GM18907 (cell line): ENCODE data around the gene ZNF667.

ENCODE experiments used
- ATAC-seq: cut with Tn5 transposase; IDR thresholded peaks from one replicate; pipeline ENCODE4 v1.9.1; 2021; ENCODE audit warnings: mild to moderate bottlenecking, moderate library complexity; ENCODE audit not compliant: unreplicated experiment

ZNF667 gene

DNA sequence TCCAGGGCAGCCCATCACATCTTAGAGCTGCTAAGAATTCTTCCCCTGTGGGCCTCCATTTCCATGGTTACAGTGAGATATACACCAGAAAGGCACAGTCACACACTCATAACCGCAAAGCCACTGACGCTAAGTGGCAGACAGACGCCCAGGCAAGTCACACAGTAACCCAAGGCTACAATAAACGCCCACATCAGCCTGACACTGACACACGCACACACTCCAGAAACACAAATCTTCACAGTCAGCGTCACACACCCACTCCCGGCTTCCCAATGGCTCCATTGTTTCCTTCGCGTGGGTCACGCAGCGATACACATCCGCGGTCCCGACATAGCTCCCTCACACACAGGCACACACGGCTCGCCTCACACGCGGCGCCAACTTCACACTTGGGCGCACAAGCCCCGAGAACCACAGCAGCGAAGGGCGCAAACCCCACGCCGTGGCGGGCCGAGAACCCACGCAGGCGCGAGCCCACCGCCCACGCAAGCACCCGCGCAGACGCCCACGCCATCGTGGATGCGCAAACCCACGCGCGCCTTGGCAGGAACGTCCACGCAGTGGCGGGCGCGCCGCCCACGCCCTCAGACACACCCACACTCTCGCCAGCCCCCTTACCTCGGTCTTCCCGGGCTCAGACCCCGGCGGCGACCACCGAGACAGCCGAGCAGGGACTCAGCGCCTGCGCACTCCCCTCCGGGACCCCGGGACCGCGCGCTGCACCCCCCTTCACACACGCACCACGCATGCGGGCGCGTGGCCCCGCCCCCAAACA lies at the start of gene ZNF667:
ZNF667 (minus strand) TSS at position 695 of the 778 bp plus-strand sequence. CDS start 14,975 bp downstream, outside the sequence.
- no peak for ATAC-seq

GRCh38 chr19:56525214-56525860 lies 48.2 kb upstream of the ZNF667 start:
- no peak for ATAC-seq

DNA sequence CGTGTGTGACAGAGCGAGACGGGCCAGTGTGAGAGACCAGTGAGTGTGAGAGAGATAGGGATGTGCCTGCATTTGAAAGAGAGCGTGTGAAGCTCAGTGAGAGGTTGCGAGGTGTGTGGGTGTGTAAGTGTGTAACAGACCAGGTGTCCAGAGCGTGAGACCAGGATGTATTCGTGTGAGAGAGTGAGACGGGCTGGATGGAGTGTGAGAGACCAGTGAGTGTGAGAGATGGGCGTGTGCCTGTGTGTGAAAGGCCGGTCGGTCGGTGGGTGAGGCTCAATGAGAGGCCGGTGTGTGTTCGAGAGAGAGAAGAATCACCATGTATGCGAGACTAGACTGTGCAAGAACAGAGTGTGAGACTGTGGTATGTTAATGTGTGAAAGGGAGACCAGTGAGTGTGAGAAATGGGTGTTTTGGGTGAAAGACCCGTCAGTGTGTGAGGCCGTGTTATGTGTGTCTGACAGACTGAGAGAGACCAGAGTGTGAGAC lies 31.2 kb upstream of the ZNF667 start:
- no peak for ATAC-seq

- no peak for ATAC-seq
These were observed 30.5 kb upstream of the ZNF667 start, which contains the start of gene ZNF471 for GRCh38 chr19:56507446-56508289. ZNF471 (plus strand) TSS chr19:56507855; CDS start chr19:56511572, 3,717 bp downstream.

- no peak for ATAC-seq
These were observed 27.4 kb upstream of the ZNF667 start for GRCh38 chr19:56504581-56504980.

GRCh38 chr19:56491399-56491798 lies 14.3 kb upstream of the ZNF667 start:
- no peak for ATAC-seq

DNA sequence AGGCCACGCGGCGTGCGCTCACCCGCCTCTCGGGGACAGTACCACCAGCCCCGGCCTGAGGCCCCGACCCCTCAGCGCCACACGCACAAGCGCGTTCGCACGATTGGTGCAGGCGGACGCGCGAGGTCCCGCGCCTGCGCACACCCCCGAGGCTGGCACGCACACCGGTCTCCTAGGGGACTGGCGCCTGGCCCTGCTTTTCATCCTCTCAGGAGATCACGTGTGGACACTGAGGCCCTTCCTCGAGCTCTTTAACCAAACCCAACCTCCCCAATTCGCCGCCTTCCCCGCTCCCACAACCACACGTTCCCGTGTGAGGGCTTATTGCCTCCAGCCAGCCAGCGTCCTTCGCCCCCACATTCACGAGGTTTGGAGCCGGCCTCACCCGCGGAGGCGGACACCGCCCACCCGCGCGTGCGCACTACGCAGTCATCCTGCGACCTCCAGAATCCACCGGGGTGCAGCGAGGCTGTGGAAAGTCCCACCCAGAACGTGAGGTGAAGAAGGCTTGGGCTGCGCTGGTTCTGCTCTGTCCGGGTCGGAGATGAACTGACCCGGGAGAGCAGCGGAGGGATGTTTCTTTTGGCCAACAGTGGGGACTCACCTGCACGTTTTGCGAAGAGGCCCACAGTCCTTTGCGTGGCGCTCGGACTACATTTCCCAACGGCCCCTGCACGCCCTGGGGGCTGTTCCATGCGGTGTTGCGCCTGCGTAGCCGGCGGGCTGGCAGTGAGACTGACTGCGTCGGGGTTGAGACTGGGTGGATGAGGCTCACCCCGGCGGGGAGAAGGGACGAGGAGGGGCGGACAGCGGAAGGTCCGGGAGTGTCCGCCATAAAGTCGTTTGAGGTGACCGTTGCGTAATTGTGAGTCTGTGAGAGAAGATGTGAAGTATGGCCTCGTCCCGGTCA lies 539 bp upstream of the ZNF667 start:
- ATAC-seq, result no peak

DNA sequence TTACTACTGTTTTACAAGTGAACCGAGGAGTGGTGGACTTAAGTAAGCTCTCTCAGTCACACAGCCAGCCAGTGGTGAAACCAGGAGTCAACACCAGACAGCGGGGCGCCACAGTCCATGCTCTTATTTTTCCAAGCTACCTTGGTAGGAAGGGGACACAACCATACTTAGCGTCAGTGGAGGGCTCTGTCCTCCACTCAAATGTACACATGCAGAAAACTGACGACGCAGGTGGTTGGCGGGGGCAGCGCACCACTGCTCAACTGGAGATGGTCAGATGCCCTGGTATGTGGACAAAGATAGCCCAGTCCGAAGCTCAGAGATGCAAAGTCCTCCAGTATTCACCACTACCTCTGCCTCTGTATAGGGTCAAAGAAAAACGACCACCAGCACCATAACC lies 1.1 kb downstream of the ZNF667 start:
- no peak for ATAC-seq

DNA sequence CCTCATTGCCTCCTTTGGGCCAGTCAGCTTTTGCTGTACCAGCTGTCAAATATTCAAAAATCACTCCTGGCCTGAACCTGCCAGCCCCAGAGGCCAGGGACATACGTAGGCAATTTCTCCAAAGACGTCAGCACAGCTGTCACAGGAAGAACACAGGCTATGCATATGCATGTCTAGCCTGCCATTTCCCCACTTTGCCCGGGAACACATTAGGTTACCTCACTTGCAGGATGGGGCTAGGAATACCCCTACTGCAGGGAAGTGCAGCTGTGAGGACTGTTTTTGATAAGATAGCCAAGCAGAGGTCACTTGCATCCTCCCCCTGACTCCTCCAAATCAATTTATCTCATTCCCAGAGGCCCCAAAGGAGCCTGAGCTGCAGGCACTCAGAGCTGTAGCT lies 2.8 kb downstream of the ZNF667 start:
- no peak for ATAC-seq

GRCh38 chr19:56441206-56441792 lies 35.8 kb downstream of the ZNF667 start:
- ATAC-seq, result no peak

DNA sequence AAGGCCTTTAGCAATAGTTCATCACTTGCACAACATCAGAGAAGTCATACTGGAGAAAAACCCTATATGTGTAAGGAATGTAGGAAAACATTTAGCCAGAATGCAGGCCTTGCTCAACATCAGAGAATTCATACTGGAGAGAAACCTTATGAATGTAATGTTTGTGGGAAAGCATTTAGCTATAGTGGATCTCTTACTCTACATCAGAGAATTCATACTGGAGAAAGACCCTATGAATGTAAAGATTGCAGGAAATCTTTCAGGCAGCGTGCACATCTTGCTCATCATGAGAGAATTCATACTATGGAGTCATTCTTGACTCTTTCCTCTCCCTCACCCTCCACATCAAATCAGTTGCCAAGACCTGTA lies 53.2 kb downstream of the ZNF667 start:
- no peak for ATAC-seq

DNA sequence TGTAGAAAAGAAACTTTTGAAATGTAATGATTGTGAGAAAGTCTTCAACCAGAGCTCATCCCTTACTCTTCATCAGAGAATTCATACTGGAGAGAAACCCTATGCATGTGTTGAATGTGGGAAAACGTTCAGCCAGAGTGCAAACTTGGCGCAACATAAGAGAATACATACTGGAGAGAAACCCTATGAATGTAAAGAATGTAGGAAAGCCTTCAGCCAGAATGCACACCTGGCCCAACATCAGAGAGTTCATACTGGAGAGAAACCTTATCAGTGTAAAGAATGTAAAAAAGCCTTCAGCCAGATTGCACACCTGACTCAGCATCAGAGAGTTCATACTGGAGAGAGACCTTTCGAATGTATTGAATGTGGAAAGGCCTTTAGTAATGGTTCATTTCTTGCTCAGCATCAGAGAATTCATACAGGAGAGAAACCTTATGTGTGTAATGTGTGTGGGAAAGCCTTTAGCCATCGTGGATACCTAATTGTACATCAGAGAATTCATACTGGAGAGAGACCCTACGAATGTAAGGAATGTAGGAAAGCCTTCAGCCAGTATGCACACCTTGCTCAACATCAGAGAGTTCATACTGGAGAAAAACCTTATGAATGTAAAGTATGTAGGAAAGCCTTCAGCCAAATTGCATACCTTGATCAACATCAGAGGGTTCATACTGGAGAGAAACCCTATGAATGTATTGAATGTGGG lies 53.7 kb downstream of the ZNF667 start:
- ATAC-seq, result no peak

DNA sequence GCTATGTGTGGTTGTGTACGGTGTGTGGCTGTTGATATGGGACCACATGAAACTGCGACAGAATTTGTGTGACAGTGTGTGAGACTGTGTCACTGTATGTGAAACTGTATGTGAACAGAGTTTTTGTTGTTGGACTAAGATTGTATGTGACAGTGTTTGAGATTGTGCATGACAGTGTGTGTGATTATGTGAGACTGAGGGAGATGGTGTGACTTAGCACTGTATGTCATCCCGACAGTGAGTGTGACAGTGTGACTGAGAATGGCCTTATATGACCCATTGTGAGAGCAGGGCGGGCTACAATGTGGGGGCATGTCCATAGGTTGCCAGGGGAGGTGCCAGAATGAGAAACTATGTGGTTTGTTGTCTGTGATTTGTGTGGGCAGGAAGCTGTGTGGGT lies 72.1 kb downstream of the ZNF667 start:
- ATAC-seq, result no peak

GRCh38 chr19:56404705-56405056 lies 72.5 kb downstream of the ZNF667 start:
- ATAC-seq, result no peak

GRCh38 chr19:56403764-56404704 lies 73.1 kb downstream of the ZNF667 start, which contains the start of gene ZNF583:
ZNF583 (plus strand) TSS chr19:56404332; CDS start chr19:56407115, 2,783 bp downstream.
- ATAC-seq, result peak; percentile 84

DNA sequence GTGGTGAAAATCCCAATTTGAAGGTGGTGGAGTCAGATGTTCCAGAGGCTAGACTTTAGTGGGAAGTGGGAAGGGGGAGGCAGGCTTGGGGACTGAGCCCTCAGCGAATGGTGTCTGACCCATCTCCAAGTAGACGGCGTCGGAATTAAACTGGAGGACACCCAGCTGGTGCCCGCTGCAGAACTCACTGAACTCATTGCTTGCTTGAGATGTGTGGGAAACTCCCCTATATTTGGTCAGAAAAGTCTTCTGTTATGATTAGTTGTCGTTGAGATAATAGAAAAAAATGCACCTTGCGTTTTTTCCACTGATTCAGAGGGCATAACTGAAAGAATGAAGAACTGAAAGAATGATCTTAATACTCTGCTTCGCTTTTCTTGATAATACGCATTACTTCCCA lies 73.9 kb downstream of the ZNF667 start:
- peak; percentile 4 for ATAC-seq

DNA sequence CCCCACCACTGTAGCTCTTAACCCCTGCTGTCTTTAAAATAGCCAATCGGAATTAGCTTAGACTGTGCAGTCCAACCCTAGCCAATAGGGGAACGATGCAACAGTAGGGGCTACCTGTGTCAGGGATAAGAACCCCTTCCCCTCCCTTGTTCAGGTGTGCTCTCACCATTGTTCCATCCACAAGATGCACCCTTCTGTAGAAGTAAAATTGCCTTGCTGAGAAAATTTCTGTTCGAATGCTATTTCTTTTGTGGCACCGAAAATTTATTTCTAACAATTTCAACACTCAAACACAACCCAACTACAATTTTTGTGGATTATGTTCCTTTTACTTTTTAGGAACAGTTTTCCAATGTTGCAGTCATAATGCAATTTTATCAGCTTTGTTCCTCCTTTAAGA lies 76.7 kb downstream of the ZNF667 start:
- ATAC-seq, result no peak

DNA sequence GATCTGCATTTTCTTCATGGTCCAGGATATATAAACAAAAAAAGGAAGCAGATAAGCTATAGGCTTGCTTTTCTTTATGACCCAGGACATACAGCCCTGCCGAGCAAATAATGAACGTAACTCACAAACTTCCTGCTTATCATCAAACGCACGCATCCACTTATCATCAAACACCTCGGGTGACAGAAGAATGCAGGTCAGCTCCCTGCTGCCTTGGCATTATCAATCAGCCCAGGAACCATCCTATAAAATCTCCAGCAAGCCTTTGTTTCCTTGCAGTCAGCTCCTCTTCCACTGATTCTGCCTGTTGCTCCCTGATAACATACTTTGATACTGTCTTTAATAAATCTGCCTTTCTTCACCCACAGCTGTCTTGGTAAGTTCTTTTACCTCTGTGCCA lies 78.3 kb downstream of the ZNF667 start:
- ATAC-seq, result no peak
